ENCODE measurements around the gene GP9.
"Not testable (repeated sequence)": the region's sequence is repeated elsewhere in the genome, so short reads cannot be mapped to it uniquely, and the experiment has no call there.

Gene GP9

GRCh38 chr3:129052675-129053074 lies 7.9 kb upstream of the GP9 start:
- no peak for DNase-seq

DNA sequence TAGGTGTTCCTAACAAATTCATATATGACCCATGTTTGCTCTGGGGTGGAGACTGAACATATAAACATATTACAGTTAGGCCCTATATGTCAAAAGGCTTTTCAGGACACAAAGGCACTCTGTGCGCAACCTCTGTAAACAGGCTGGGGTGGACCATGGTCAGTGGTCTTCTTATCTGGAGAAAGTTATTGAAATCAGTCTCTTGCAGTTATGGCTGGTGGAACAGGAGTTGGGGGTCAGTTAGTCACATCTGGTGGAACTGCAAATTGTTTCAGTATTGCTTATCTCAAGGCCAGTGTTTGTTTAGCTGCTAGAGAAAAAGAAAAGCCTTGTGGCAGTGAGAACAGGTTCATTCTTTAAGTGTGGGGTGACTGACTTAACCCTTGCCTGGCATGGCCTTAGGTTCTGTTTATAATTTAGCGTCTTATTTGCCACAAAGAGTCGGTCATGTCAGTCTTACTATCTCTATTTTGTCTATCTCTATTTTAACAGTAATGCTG lies 5.9 kb upstream of the GP9 start:
- DNase-seq = no peak

DNA sequence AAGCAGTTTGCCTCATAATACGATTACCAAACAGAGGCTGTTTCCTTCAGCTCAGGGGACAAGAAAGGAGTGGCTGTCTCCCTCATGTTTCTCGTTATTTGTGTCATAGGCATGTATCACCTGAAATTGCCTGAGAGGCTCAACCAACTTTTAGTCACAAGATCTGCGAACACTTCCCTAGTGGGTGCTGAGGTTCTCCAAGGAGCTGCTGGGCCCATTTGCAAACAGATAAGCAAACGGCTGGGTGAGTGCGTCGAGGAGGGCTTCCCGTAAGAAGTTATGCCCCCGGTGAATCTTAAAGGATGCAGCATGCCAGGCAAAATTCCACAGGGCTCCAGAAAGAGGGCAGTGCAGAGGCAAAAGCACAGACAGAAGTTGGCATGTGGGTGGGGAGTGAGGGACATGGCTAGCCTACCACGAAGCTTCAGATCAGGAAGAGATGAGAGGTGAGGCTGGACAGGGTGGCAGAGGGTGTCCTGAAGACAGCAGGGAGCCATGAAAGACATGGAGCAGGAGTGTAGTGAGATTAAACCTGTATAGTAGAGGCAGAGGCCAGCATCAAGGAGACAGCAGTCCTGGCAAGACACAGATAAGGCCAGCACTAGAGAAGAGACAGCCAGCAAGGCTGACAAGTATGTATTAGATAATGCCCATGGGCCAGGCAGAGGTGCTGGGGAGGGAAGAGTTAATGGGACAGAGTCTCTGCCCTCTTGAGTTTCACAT lies 4.0 kb upstream of the GP9 start:
- no peak for DNase-seq

DNA sequence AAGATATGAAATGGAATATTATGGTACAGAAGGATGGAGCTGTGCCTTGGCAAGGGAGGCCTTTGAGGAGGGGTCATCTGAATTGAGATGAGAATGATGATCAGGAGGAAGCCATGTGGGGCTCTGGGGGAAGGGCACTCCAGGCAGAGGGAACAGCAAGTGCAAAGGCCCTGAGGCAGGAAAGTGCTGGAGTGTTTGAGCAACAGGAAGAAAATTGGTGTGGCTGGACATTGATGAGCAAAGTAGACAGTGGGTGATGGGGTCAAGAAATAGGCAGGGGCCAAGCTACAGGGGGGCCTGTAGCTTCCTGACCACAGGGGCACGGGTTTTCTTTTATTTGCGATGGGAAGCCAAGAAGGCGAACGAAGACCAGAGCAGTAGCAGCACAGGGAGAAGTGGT lies 3.3 kb upstream of the GP9 start:
- no peak for DNase-seq

DNA sequence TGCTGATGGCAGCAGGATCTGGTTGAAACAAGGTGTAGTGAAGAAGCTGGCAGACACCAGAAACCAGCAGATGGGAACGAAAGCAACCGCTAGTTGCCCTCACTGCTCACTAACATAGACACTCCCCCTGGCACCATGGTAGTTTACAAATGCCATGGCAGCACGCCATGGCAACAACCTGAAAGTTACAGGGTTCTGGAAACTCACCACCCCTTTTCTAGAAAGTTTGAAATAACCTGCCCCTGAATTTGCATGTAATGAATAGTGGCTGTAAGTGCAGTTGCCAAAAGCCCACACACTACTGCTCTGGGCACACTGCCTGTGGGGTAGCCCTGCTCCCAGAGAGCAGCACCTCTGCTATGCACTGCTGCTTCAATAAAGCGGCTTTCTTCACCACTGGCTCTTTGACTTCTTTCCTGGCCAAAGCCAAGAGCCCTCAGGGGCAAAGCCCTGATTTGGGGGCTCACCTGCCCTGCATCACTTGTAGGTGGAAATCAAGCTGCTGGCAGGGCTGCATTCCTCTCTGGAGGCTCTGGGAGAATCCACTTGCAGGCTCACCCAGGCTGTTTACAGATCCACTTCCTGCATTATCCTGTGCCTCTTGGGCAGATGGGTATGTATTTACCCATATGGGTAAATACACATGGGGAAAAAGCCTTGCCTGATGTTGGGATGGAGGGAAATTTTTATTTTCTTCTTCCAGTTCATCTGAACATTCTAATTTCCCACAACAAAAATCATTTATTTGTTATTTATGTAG lies 2.0 kb upstream of the GP9 start:
- DNase-seq = no peak

- no peak for DNase-seq
These were observed 1.1 kb upstream of the GP9 start for GRCh38 chr3:129059311-129059958.

GRCh38 chr3:129061023-129061887 lies 676 bp downstream of the GP9 start:
- DNase-seq = no peak

DNA sequence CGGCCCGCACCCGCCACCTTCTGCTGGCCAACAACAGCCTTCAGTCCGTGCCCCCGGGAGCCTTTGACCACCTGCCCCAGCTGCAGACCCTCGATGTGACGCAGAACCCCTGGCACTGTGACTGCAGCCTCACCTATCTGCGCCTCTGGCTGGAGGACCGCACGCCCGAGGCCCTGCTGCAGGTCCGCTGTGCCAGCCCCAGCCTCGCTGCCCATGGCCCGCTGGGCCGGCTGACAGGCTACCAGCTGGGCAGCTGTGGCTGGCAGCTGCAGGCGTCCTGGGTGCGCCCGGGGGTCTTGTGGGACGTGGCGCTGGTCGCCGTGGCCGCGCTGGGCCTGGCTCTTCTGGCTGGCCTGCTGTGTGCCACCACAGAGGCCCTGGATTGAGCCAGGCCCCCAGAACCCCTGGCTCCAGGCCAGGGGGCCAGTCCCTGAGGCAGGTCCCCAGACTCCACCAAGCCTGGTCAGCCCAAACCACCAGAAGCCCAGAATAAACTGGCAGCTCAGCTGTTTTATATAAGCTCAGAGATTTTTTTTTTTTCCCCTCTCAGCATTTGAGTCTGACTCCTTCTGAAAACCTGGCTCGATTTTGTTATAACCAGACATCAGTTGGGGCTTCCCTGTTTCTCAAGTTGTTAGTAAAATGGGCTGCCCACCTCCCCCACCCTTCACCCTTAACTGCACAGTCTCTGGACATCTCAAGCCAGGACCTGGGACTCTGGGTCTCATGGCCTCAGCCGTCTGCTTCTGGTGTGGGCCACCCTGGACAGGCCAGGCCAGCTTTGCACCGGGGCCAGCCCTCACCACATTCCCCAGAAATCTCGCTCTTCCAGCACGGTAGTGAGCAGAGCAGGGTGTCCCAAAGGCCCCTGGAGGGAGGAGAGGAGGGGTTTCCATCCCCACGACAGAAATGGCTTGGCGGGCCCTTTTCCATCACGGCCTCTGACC lies 1.6 kb downstream of the GP9 start:
- DNase-seq = no peak

DNA sequence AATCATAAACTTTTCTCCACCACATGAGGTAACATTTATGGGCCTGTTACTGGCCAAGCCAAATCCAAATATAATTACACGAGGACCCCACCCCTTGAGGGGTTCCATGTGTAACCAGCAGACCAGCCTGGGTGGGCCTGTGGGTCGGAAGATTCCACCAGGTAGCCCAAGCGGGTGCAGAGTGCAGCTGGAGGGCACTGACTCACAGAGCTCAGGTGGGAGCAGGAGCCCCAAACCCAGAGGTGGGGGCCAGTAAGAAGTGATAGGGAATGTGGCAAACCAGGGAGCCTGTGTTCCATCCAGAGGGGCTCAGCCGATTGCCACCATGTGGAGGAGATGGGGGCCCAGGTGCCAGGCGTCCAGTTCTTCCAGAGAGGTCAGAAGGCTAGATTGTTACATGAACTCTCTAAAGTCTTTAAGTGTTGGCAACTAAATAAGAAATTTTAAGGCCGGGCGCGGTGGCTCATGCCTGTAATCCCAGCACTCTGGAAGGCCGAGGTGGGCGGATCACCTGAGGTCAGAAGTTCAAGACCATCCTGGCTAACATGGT lies 2.6 kb downstream of the GP9 start:
- DNase-seq = no peak

DNA sequence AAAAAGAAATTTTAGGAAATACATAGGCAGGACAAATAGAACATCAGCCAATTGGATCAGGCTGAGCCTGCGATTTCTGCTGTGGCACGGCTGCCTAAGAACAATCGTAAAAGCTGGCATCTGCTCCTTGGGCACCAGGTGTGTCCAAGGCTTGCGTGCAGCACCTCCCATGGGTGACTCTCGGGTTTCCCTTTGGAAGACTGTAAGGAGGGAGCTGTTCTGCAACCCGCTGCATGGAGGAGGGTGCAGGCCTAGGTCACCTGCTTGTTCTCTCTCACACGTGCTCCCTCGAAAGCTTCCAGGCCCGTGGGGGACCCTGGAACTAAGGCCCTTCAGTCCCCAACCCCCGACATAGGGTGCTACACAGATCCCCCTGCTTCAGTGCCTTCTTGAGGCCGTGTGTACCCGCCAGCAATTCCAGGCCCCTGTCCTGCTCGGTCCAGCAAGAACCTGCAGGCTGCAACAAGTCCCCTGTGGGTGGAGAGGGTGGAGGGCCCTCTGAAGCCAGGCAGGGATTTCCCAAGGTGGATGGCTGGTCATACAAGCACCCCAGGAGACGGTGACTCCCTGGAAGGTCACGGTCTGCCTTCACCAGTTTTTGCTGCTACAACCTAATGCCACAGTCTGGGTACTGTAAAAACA lies 3.4 kb downstream of the GP9 start:
- no peak for DNase-seq

GRCh38 chr3:129065016-129065719 lies 4.6 kb downstream of the GP9 start:
- DNase-seq = no peak

GRCh38 chr3:129065720-129066073 lies 5.1 kb downstream of the GP9 start:
- no peak for DNase-seq

- DNase-seq = not testable (repeated sequence)
These were observed 7.1 kb downstream of the GP9 start for GRCh38 chr3:129067719-129068118.

DNA sequence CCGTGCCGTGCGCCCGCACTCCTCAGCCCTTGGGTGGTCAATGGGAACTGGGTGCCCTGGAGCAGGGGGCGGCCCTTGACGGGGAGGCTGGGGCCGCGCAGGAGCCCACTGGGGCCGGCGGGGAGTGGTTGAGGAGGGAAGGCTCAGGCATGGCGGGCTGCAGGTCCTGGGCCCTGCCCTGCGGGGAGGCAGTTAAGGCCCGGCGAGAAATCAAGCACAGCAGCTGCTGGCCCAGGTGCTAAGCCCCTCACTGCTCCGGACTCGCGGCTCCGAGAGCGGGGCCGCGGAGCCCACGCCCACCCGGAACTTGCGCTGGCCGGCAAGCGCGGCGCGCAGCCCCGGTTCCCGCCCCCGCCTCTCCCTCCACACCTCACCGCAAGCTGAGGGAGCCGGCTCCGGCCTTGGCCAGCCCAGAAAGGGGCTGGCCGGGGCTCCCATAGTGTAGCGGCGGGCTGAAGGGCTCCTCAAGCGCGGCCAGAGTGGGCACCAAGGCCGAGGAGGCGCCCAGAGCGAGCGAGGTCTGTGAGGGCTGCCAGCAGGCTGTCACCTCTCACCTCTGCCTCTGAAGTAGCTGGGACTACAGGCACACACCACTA lies 7.8 kb downstream of the GP9 start:
- DNase-seq = no peak

GRCh38 chr3:129069313-129070085 lies 8.9 kb downstream of the GP9 start:
- DNase-seq = not testable (repeated sequence)

DNA sequence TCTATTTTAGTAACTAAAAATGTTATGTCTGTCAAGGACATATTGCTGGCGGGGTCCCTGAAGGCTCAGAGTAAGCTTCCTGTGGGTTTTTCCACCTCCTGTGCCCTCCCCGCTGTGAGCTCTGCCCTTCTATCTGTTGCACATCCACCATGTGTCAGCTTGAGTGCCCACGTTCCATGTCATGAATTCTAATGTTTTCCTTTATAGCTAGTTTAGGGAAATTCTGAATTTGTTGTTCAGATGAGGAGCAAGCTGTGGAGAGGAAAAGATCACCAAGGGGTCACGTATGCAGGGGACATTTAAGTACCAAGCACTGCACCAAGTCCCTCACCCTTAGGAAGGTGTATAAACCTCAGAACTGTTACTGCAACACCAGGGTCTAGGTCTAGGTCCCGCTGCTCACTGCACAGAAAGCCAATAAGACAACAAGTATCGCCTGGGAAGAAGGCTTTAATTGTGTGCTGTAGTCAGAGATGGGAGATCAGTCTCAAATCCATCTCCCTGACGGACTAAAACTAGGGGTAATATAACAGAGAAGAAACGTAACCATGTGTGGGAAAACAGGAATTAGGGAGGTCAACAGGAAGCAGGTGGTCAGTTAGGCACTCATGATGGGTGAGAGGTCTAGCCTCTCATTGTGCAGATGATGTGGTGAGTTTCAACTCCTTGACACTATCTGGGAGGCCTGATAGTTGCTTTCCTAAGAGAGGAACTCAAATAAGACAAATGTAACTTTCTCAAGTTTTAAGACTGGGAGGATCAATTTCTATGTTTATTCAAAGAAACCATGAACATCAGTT lies 9.7 kb downstream of the GP9 start:
- DNase-seq = no peak

- no peak for DNase-seq
These were observed 16.6 kb downstream of the GP9 start for GRCh38 chr3:129077222-129077621.

GRCh38 chr3:129078510-129078909 lies 17.9 kb downstream of the GP9 start:
- DNase-seq = no peak
